C4-2B (cell line): Measurements from ENCODE around the gene FMNL2.
A peak's percentile ranks its signal among the peaks of the same experiment; 100 is the strongest.

Source experiments
- ZFX ChIP-seq: fragments of 450-650 bp; IDR thresholded peaks from 2 replicates; pipeline ENCODE4 v1.6.1; 2017
- TF ChIP-seq, protein P1 (sequence below): fragments of 450-650 bp; conservative IDR thresholded peaks from 2 replicates; pipeline ENCODE4 v1.5.1; 2017; ENCODE audit warnings: mild to moderate bottlenecking

DNA sequence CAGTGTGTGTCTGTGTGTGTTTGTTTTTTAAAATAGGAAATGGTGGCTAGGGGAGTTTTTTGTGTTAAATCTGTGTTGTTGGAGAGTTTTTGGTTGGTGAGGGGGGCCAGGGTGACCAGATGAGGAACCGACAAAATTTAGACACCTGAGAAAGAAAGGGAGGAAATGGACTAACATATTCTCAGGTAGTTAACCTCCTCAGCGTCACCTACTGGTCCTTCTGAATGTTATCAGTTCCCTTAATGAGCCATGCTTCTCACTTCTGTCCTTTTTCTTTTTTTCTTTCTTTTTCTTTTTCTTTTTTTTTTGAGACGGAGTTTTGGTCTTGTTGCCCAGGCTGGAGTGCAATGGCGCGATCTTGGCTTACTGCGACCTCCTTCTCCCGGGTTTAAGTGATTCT is 107.0 kb downstream of the FMNL2 start:
- TF ChIP-seq, protein P1, sequence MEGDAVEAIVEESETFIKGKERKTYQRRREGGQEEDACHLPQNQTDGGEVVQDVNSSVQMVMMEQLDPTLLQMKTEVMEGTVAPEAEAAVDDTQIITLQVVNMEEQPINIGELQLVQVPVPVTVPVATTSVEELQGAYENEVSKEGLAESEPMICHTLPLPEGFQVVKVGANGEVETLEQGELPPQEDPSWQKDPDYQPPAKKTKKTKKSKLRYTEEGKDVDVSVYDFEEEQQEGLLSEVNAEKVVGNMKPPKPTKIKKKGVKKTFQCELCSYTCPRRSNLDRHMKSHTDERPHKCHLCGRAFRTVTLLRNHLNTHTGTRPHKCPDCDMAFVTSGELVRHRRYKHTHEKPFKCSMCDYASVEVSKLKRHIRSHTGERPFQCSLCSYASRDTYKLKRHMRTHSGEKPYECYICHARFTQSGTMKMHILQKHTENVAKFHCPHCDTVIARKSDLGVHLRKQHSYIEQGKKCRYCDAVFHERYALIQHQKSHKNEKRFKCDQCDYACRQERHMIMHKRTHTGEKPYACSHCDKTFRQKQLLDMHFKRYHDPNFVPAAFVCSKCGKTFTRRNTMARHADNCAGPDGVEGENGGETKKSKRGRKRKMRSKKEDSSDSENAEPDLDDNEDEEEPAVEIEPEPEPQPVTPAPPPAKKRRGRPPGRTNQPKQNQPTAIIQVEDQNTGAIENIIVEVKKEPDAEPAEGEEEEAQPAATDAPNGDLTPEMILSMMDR, result peak; percentile 20
- no peak for TF ChIP-seq ZFX
